ENCODE results near the gene HES1. TPM values are rescaled to one million over a fixed set of nuclear protein-coding genes. Genes with fewer than 3 reads are reported as not detected.
A peak's percentile ranks its signal among the peaks of the same experiment; 100 is the strongest.

HES1 gene
- total RNA-seq, 1 donor, result 22.9 TPM

DNA sequence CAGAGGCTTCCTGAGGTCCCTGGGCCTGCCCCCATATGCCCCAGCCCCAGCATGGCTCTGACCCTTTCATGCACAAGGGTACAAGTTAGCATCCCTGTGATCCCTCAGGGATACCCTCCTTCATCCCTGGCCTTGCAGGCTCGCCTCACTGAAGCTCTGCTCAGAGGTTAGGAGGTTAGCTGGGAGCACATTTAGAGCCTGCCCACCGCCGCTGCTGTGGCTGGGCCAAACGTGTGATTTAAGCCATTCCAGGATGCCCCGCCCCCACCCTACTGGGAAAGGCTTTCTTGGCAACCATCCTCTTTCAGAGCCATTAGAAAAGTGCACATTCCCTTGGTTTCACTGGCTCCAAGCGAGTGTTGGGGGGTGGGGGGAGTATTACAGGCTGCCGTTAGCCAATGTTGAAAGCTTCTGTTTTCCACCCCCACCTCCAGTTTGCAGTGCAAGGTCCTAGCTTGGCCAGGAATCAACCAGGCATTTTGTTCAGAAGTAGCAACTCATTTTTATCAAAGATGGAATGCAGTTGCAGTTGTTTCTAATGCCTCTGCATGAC is 6.3 kb upstream of the HES1 start:
- peaks cover 44% of the 10 kb centered on the region for H3K27me3 ChIP-seq (ENCODE audit: insufficient read depth, low read length)
- peaks cover 29% of the 10 kb centered on the region for H3K4me1 ChIP-seq (ENCODE audit: insufficient read depth, low read length)
- H3K9me3 ChIP-seq (ENCODE audit: low read depth, low read length), result no peaks in the 10 kb centered on the region
- H3K4me3 ChIP-seq (ENCODE audit: low read length), result no peak overlapping the region

DNA sequence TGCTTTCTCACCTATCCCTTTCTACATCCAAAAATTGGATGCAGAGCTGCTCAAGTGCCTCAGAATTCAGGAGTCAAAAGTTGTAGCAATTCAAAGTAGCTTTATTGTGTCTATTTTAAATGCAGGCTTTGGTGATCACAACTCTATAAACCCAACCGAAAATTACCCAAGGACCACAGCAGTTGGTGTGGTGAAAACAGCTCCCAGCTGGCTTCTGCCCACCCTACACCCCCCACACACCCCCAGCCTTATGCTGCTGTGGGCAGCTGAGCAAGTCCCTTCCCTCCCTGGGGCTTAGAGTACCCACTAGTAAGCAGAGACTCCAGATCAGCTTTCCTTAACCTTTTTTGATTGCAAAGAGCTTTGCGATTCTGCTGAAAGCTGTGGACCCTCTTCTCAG is 5.8 kb upstream of the HES1 start:
- H3K4me1 ChIP-seq (ENCODE audit: insufficient read depth, low read length), result peaks cover 32% of the 10 kb centered on the region
- H3K27me3 ChIP-seq (ENCODE audit: insufficient read depth, low read length), result peaks cover 46% of the 10 kb centered on the region
- no peaks in the 10 kb centered on the region for H3K9me3 ChIP-seq (ENCODE audit: low read depth, low read length)
- H3K4me3 ChIP-seq (ENCODE audit: low read length), result no peak overlapping the region

DNA sequence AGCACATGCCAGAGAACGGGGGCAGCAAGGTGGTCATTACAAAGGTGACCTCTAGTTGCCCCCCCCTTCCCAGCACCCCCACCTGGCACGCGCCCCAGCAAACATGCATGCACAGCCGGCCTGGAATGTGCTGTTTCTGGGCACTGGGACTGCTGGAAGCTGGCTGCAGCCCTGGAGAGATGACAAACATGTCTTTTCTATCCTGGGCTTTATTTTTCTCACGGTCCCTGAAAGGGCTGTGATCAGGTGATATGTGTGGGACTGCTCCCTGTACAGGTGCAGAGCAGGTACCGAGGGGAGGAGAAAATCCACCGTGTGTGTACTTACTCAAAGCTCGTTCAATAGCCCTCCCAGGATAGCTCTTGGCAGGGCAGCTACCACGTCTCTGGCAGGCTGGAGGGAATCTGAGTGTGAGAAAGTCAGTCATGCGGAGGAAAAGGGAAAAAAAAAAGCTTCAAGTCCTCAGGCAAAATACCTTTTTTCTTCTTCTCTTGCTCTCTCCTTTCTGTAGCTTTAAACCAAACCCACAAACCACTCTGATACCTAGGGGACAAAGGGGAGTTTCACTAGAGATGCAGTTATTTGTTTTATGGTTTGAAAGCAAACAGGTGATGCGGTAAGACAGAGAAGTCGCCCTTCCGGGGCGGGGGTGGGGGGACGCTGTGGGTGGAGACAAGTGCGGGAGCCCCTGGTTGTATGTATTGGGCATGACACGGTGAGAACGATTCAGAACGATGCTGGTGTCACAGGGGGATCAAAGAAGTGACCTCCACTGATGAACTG is 5.0 kb upstream of the HES1 start:
- Histone ChIP-seq H3K4me1 (ENCODE audit: insufficient read depth, low read length) (peaks cover 40% of the 10 kb centered on the region), H3K9me3 (ENCODE audit: low read depth, low read length) (no peaks in the 10 kb centered on the region), H3K4me3 (ENCODE audit: low read length) (no peak overlapping the region), H3K27me3 (ENCODE audit: insufficient read depth, low read length) (peaks cover 50% of the 10 kb centered on the region)

GRCh38 chr3:194132465-194133286 is 3.3 kb upstream of the HES1 start:
- H3K4me1 ChIP-seq (ENCODE audit: insufficient read depth, low read length), result peaks cover 57% of the 10 kb centered on the region

DNA sequence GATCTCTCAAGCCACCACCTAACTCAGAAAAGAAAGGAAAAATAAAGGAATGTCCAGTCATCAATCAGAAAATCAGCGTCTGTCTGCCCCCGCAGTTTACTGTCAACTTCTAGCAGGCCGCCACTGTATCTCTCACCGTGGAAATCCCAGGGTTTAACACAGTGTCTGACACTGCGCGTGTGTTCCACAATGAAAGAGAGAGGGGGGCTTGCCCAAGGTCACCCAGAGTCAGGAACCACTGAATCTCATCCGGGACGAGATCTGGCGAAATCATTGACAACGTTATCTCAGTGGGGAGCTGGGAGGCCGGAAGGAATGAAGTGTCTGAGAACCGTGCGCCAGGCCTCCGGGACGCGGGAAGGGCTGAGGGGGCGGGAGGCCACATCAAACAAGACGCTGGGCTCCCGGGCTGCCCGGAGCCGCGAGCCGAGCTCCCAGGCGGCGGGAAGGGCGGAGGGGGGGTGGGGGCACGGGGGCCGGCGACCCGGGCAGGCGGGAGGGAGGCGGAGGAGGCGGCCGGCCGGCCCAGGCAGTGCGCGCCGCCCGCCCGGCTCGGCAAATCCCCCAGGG is 2.2 kb upstream of the HES1 start:
- H3K27me3 ChIP-seq (ENCODE audit: insufficient read depth, low read length), result peaks cover 75% of the 10 kb centered on the region
- H3K4me1 ChIP-seq (ENCODE audit: insufficient read depth, low read length), result peaks cover 62% of the 10 kb centered on the region
- H3K4me3 ChIP-seq (ENCODE audit: low read length), result no peak overlapping the region
- no peaks in the 10 kb centered on the region for H3K9me3 ChIP-seq (ENCODE audit: low read depth, low read length)

More at GRCh38 chr3:194132465-194133286, 3.3 kb upstream of the HES1 start:
- no peaks in the 10 kb centered on the region for H3K9me3 ChIP-seq (ENCODE audit: low read depth, low read length)
- H3K27me3 ChIP-seq (ENCODE audit: insufficient read depth, low read length), result peaks cover 66% of the 10 kb centered on the region
- H3K4me3 ChIP-seq (ENCODE audit: low read length), result no peak overlapping the region

DNA sequence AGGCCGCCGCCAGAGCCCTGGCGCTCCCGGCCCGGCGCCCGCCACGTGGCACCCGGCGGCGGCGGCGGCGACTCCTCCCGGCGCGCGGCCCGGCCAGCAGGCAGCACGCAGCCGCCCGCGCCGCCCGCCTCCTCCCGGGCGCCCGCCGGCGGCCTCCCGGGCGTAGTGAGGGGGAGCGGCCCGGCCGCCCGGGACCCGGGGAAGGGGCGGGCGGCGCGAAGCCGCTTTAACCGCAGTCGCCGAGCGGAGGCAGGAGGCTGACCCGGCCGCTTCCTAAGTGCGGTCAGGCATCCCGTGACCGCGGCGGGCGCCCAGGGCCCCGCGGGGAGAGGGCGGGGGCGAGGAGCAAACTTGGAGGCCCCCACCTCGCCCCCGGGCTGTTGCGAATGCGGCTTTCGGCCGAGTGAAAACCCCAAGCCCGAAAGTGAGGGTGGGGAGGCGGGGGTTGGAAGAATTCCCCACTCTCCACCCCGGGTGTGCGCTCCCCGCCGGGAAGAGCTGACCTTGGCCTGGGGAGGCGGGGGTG is 1.7 kb upstream of the HES1 start:
- peaks cover 81% of the 10 kb centered on the region for H3K27me3 ChIP-seq (ENCODE audit: insufficient read depth, low read length)
- H3K4me3 ChIP-seq (ENCODE audit: low read length), result peak overlapping the region; percentile 36
- no peaks in the 10 kb centered on the region for H3K9me3 ChIP-seq (ENCODE audit: low read depth, low read length)
- peaks cover 64% of the 10 kb centered on the region for H3K4me1 ChIP-seq (ENCODE audit: insufficient read depth, low read length)

GRCh38 chr3:194134757-194135515 is 1.0 kb upstream of the HES1 start:
- H3K4me1 ChIP-seq (ENCODE audit: insufficient read depth, low read length), result peaks cover 65% of the 10 kb centered on the region
- H3K27me3 ChIP-seq (ENCODE audit: insufficient read depth, low read length), result peaks cover 84% of the 10 kb centered on the region
- peak overlapping the region; percentile 36 for H3K4me3 ChIP-seq (ENCODE audit: low read length)
- H3K9me3 ChIP-seq (ENCODE audit: low read depth, low read length), result no peaks in the 10 kb centered on the region

GRCh38 chr3:194135516-194135805 is 487 bp upstream of the HES1 start:
- H3K4me3 ChIP-seq (ENCODE audit: low read length), result peak overlapping the region; percentile 1
- no peaks in the 10 kb centered on the region for H3K9me3 ChIP-seq (ENCODE audit: low read depth, low read length)
- peaks cover 84% of the 10 kb centered on the region for H3K27me3 ChIP-seq (ENCODE audit: insufficient read depth, low read length)
- H3K4me1 ChIP-seq (ENCODE audit: insufficient read depth, low read length), result peaks cover 63% of the 10 kb centered on the region

DNA sequence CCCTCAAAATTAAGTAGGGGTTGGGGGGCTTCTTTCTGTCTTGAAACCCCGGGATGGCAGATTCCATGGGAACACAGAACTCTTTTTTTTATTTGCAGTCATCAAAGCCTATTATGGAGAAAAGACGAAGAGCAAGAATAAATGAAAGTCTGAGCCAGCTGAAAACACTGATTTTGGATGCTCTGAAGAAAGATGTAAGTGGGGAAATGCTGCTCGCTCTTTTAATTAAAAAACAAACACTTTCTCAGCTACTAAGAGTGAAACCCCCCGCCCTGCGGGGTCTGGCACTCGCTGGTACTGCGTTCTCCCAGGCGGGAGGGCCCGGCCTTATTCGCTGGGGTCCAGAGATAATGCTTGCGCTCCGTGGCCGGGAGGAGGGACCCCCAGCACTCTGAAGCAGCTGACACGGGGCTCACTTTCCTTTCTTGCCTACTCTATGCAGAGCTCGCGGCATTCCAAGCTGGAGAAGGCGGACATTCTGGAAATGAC is 615 bp downstream of the HES1 start:
- Histone ChIP-seq H3K4me3 (ENCODE audit: low read length) (peak overlapping the region; percentile 28), H3K9me3 (ENCODE audit: low read depth, low read length) (no peaks in the 10 kb centered on the region), H3K4me1 (ENCODE audit: insufficient read depth, low read length) (peaks cover 59% of the 10 kb centered on the region), H3K27me3 (ENCODE audit: insufficient read depth, low read length) (peaks cover 80% of the 10 kb centered on the region)

DNA sequence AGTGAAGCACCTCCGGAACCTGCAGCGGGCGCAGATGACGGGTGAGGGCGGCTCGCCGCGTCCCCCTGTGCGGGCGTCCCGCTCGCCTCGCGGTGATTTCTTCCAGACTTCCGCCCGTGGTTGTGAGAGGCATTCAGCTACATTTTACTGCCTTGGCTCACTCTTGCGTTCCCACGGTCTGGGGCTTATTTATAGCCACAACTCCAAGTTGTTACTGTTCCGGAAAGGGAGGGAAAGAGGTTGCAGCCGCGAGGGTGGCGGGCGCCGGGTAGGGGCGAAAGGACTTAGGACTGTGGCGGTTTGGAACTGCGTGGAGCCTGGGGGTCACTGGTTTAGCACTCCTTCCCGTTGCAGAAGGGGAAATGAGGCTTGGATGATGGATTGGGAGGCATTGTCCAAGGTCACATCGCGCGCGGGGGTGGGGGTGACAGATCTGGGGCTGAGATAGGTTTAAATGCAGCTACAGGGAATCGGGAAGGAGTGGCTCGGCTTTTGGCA is 1.1 kb downstream of the HES1 start:
- Histone ChIP-seq H3K4me3 (ENCODE audit: low read length) (peak overlapping the region; percentile 28), H3K27me3 (ENCODE audit: insufficient read depth, low read length) (peaks cover 78% of the 10 kb centered on the region), H3K4me1 (ENCODE audit: insufficient read depth, low read length) (peaks cover 59% of the 10 kb centered on the region), H3K9me3 (ENCODE audit: low read depth, low read length) (no peaks in the 10 kb centered on the region)

GRCh38 chr3:194137506-194138474 is 1.8 kb downstream of the HES1 start:
- H3K4me1 ChIP-seq (ENCODE audit: insufficient read depth, low read length), result peaks cover 58% of the 10 kb centered on the region
- H3K27me3 ChIP-seq (ENCODE audit: insufficient read depth, low read length), result peaks cover 78% of the 10 kb centered on the region
- H3K4me3 ChIP-seq (ENCODE audit: low read length), result peak overlapping the region; percentile 28
- no peaks in the 10 kb centered on the region for H3K9me3 ChIP-seq (ENCODE audit: low read depth, low read length)

DNA sequence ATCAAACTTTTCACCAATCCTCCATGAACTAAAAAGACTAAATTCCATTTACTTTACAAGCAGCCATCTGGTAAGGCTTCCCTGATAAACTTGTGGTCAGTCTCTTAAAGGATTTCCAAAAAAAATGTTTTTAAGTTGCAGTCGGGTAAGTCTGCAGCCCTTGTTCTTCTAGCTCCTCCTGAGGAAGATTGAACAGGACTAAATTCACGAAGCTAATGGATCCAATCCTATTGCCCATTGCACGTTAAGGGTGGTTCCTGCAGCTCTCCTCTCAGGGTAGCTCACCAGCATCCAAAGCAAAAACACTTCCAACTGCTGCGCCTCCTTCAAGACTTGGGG is 2.8 kb downstream of the HES1 start:
- H3K4me3 ChIP-seq (ENCODE audit: low read length), result no peak overlapping the region
- no peaks in the 10 kb centered on the region for H3K9me3 ChIP-seq (ENCODE audit: low read depth, low read length)
- peaks cover 54% of the 10 kb centered on the region for H3K4me1 ChIP-seq (ENCODE audit: insufficient read depth, low read length)
- peaks cover 76% of the 10 kb centered on the region for H3K27me3 ChIP-seq (ENCODE audit: insufficient read depth, low read length)

GRCh38 chr3:194139071-194139813 is 3.3 kb downstream of the HES1 start:
- H3K4me1 ChIP-seq (ENCODE audit: insufficient read depth, low read length), result peaks cover 53% of the 10 kb centered on the region
- no peaks in the 10 kb centered on the region for H3K9me3 ChIP-seq (ENCODE audit: low read depth, low read length)
- H3K4me3 ChIP-seq (ENCODE audit: low read length), result no peak overlapping the region
- H3K27me3 ChIP-seq (ENCODE audit: insufficient read depth, low read length), result peaks cover 75% of the 10 kb centered on the region

Data from mononuclear cell (primary cell).